GM10248 (cell line): ENCODE results near the gene HAS3.

Experiments used
- CTCF ChIA-PET: fragments of 300-600 bp; sonication (Branson Sonifier 250); formaldehyde crosslinking; extraction: SDS; loops from one replicate; lab custom pipeline; 2021; ENCODE audit warnings: antibody characterized with exemption; lab: Yijun Ruan, JAX
- POLR2A ChIA-PET: fragments of 350-650 bp; sonication (Branson Sonifier 250); formaldehyde crosslinking; extraction: SDS; loops from one replicate; lab custom pipeline; 2020; ENCODE audit warnings: antibody characterized with exemption; lab: Yijun Ruan, JAX
- DNase-seq: peaks from one replicate; pipeline ENCODE4 v3.0.0; 2012; ENCODE audit errors: extremely low spot score
- TF ChIP-seq, protein P1 (sequence below): IDR thresholded peaks from 2 replicates; pipeline ENCODE4 v1.5.1; 2012; ENCODE audit warnings: mild to moderate bottlenecking, low read depth; ENCODE audit errors: extremely low read depth, missing control alignments, control extremely low read depth

Gene HAS3

DNA sequence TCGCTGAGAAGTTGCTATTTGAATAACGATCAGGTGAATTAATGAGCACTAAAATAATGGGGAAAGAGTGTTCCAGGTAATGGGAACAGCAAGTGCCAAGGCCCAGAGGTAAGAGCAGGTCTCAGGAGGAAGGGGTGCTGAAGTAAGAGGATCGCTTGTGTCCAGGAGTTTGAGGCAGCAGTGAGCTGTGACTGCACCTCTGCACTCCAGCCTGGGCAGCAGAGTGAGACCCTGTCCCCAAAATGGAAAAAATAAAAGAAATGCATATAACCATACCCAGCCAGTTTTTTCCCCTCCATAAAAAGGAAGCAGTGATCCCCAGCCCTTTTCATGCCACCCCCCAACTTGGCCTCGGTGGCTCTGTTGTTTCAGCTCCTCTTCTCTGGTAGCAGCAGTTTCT lies 16.8 kb upstream of the HAS3 start:
- no peak for DNase-seq
- POLR2A ChIA-PET = no interaction called here
- CTCF ChIA-PET = interaction anchor here (0.9 to 2.6 kb wide), 5 partner anchors 19 to 560 kb away, joined by 3 to 16 read pairs (median 6); no protein-coding TSS in a partner anchor
- TF ChIP-seq, protein P1, sequence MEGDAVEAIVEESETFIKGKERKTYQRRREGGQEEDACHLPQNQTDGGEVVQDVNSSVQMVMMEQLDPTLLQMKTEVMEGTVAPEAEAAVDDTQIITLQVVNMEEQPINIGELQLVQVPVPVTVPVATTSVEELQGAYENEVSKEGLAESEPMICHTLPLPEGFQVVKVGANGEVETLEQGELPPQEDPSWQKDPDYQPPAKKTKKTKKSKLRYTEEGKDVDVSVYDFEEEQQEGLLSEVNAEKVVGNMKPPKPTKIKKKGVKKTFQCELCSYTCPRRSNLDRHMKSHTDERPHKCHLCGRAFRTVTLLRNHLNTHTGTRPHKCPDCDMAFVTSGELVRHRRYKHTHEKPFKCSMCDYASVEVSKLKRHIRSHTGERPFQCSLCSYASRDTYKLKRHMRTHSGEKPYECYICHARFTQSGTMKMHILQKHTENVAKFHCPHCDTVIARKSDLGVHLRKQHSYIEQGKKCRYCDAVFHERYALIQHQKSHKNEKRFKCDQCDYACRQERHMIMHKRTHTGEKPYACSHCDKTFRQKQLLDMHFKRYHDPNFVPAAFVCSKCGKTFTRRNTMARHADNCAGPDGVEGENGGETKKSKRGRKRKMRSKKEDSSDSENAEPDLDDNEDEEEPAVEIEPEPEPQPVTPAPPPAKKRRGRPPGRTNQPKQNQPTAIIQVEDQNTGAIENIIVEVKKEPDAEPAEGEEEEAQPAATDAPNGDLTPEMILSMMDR = no peak

GRCh38 chr16:69089091-69089910 lies 16.2 kb upstream of the HAS3 start:
- ChIA-PET POLR2A (interaction anchor here (0.5 kb wide), 1 partner anchor 195 kb away, joined by 12 read pairs; no protein-coding TSS in a partner anchor), CTCF (interaction anchor here (0.9 to 2.6 kb wide), 5 partner anchors 19 to 560 kb away, joined by 3 to 16 read pairs (median 6); no protein-coding TSS in a partner anchor)
- TF ChIP-seq, protein P1 = no peak
- DNase-seq = no peak

DNA sequence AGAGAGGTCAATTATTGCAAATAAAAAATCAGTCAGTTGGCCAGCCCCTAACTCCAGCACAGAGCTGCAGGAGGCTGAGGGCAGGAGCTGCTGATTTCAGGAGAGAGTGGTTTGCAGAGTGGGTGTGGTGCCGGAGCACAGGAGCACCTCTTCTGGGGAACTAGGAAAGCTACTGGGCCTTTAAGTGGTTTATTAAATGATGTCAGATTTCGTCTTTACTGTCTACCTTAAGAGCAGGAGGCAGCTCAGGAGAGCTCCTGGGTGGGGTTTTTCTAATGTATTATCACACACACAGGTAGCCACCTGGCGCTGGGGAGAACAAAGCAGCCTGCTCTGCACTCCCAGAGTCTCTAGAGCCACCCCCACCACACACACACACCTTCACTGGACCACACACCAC lies 11.5 kb upstream of the HAS3 start:
- TF ChIP-seq, protein P1 = no peak
- CTCF ChIA-PET = interaction anchor here (1.0 to 2.0 kb wide), 4 partner anchors 10 to 20 kb away, joined by 4 to 6 read pairs (median 5); partner anchors contain the start of gene HAS3
- POLR2A ChIA-PET = no interaction called here
- no peak for DNase-seq

GRCh38 chr16:69094501-69094900 lies 11.0 kb upstream of the HAS3 start:
- TF ChIP-seq, protein P1 = no peak
- DNase-seq = no peak
- CTCF ChIA-PET = interaction anchor here (1.0 to 2.0 kb wide), 5 partner anchors 10 to 565 kb away, joined by 3 to 6 read pairs (median 4); partner anchors contain the start of gene HAS3
- POLR2A ChIA-PET = no interaction called here

DNA sequence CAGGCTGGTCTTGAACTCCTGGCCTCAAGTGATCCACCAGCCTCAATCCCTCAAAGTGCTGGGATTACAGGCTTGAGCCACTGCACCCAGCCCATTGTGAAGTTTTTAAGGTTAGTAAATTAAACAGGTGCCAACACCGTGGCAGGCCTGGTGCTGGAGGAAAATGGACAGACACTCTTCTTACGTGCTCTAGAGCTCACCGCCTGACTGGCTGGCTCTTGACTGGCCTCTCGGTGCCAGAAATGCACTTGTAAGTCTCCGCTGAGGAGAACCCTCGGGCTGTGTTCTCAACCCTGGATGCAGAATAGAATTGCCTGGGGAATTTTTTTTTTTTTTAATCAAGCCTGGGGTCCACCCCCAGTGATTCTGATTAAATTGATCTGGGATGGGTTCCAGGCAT lies 10.3 kb upstream of the HAS3 start:
- TF ChIP-seq, protein P1 = no peak
- DNase-seq = no peak
- ChIA-PET CTCF (interaction anchor here (1.4 to 2.0 kb wide), 3 partner anchors 11 to 566 kb away, joined by 3 to 6 read pairs (median 6); no protein-coding TSS in a partner anchor), POLR2A (no interaction called here)

DNA sequence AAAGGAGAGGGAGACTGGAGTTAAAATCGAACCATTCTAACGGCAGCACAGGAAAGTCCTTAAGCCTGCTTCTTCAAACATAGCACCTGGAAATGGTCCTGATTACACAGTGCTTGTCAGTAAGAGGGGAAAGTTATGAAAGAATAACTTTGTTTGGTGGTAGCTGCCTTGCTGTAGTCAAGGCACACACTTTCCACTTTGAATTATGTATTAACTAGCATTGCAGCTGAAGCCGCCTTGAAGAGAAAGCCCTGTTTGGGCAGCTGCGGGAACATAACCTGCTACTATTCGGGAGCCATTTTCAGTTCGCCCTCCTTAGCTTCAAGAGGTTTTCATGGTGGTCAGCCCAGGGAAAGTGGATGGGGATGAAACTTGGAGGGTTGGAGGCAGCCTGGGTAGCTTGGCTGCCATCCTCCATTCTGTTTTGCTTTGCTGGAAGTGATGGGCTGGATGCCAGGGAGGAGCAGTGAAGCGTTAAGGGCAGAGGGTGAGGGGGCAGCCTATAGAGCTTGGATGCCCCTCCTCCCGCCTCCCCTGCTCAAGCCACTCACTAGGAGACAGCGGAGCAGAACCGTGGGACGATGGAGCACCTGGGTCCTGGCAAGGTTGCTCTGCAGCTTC lies 5.3 kb upstream of the HAS3 start:
- DNase-seq = no peak
- ChIA-PET CTCF (interaction anchor here (0.8 to 2.4 kb wide), 5 partner anchors 11 to 253 kb away, joined by 3 to 10 read pairs (median 4); no protein-coding TSS in a partner anchor), POLR2A (no interaction called here)
- TF ChIP-seq, protein P1 = no peak
